HG02610 (cell line): Measurements from ENCODE around the gene ATP5MG.

Experiments
- ATAC-seq: cut with Tn5 transposase; IDR thresholded peaks from one replicate; pipeline ENCODE4 v1.9.1; 2021; ENCODE audit warnings: mild to moderate bottlenecking, moderate library complexity; ENCODE audit not compliant: unreplicated experiment

The ATP5MG gene

DNA sequence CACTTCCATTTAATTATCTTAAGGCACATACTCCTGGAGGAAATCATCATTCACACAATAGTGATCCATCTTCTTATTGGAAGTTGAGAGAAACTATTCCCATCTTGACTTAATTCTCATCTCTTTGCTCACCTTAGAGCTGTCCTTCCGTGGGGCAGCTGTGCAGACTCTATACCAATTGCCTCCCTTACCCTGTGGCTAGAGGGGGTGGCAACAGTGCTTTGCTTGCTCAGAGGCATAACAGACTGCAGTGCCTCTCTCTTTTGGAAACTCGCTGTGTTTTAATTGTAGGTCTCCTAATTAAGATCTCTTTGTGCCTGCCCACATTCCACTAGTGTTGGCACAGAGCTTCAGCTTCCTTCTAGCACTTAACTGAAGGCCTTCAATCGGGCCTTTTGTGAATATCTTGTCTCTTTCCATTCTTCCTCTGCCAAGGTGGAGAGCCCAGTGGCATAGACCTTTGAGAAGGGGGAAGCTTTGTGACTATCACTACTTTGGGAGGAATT is 40.4 kb downstream of the ATP5MG start:
- no peak for ATAC-seq

GRCh38 chr11:118442301-118442700 is 40.9 kb downstream of the ATP5MG start:
- ATAC-seq = no peak

DNA sequence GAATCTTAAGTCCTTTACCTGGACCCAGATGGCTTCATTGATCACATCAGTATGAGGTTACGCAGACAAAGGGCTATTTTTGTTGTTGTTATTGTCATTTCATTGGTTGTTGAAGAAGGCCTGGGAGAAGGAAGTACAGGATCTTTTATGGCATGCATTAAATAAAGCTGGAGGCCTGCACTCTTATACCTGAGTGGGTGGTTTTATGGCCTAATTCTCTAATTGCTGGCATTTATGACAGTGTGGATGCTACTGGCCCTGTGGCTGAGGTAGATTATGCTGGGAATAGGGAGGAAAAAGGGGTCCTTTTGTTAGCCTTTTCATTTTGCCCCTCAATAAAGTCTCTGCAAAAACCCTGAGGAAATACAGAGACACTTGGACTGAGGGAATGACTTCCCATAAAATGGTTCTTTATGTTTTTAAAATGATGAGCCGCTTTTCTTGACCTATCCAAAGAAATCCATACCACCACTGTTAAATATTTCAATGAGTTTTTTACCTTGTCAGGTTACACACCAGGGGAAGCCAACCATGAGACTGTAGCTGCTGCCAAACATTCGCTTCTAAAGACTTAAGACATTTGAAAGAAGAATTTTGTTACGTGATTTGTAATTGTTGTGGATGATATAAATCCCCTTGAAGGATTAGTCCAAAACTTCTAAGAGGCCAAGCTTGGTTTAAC is 41.6 kb downstream of the ATP5MG start:
- ATAC-seq = peak; percentile 12

- ATAC-seq = peak; percentile 55
These were observed 42.3 kb downstream of the ATP5MG start for GRCh38 chr11:118443590-118444218.

DNA sequence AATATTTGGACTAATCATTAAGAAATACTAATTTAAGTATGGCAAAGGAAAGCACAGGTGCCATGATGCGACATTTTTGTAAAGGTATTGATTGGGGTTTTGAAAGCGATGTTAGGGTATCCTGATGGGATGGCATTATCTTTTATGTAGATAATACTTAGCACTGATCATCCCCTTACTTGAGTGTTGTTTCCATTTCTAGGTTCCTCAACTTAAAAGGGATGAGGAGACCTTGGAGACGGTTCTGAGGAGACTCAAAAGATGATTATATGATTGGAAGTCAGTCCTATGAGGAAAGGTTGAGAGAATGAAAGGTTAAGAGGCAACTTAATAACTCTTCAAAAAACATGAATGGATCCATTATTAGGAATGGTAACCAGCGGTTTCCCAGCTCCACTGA is 46.0 kb downstream of the ATP5MG start:
- no peak for ATAC-seq

- ATAC-seq = peak; percentile 78
These were observed 46.9 kb downstream of the ATP5MG start for GRCh38 chr11:118448294-118448693.

DNA sequence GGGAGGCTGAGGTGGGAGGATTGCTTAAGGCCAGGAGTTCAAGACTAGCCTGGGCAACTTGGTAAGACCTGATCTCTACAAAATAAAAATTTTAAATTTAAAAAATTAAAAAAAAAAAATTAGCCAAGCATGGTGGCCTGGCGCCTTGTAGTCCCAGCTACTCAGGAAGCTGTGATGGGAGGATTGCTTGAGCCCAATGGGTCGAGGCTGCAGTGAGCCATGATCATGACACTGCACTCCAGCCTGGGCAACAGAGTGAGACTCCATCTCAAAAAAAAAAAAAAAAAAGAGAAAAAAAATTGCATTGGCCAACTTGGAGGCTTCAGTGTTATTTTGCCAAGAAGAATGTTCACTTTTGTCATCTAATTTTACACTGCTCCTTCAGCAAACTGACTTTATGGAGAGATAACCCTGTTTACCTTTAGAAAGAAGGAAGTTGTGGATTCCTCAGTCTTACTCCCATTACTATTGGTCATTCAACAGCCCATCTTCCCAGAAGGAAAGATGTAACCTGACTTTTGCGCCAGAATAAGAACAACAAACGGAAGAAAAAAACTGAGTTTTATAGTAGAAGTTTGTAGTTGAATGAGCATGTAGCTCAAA is 48.0 kb downstream of the ATP5MG start:
- ATAC-seq = no peak

DNA sequence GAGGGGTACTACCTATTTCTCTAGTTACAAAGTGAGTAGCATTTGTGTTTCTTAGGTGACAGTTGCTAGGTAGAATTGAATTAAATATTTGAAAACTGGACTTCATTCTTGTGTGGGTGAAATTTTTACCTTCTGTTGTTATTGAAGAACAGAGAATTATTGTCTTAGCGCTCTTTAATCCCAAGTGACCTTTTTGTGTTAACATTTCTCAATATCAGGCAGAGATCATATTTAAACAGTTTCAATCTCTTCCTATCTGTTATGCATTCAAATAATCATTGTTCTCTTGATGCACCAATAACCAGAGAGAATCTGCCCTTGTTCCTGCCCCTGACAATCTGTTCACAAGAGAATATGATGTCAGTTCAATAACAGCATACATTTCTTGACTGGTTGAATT is 49.0 kb downstream of the ATP5MG start:
- ATAC-seq = no peak
